ENCODE results near the gene KLHL7. TPM values are rescaled to one million over a fixed set of nuclear protein-coding genes. Genes with fewer than 3 reads are reported as not detected.
"Not testable (repeated sequence)": the region's sequence is repeated elsewhere in the genome, so short reads cannot be mapped to it uniquely, and the experiment has no call there.

KLHL7 gene
- total RNA-seq, 1 donor from 2014 or later: 29.1 TPM

GRCh38 chr7:23106823-23107663 lies 1.5 kb downstream of the KLHL7 start:
- ATAC-seq (no peak), DNase-seq (ENCODE audit: low spot score) (no peak)
- intact Hi-C loops (cut with DNase I): no loop called here

DNA sequence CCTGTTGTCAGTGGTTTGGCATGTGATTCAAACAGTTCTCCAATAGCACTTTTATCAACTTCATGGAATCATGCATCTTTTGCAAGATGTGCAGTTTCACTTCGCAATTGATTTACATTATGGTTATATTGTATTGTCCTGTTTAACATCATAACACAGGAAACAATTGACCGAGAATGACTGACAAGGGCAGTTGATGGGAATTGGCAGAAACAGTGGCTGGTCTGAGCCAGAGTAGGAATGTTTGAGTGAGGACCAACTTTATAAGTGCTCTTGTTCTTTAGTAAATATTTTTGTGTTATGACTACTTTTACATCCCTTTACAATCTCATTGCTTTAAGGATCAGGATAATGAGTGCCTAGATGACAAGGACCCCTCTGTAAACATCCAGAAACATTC lies 2.2 kb downstream of the KLHL7 start:
- ATAC-seq (no peak), DNase-seq (ENCODE audit: low spot score) (no peak)
- intact Hi-C loops (cut with DNase I): no loop called here

- DNase-seq (ENCODE audit: low spot score): no peak
- ATAC-seq: no peak
- intact Hi-C loops (cut with DNase I): no loop called here
These were observed 3.4 kb downstream of the KLHL7 start for GRCh38 chr7:23108995-23109394.

DNA sequence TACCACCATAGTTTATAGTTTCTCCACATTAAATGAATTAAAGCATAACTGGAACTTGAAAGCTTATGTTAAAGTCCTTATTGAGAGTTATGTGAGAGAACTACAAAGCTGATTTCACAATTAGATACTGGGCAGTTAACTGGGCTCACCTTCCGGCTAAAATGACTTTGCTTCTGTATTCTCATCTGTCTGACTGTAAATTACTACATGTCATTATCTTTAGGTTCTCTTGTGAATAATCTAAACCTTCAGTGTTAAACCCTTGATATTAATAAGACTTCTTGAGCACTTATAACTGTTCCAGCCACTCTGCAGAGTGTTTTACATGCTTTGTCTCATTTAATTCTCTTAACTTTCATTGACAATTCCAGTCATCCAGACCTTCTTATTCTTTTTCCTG lies 3.9 kb downstream of the KLHL7 start:
- intact Hi-C loops (cut with DNase I): no loop called here
- DNase-seq (ENCODE audit: low spot score) (no peak), ATAC-seq (no peak)

- intact Hi-C loops (cut with DNase I): no loop called here
- DNase-seq (ENCODE audit: low spot score) (no peak), ATAC-seq (no peak)
These were observed 9.3 kb downstream of the KLHL7 start for GRCh38 chr7:23114896-23115295.

- intact Hi-C loops (cut with DNase I): no loop called here
- no peak for DNase-seq (ENCODE audit: low spot score)
- no peak for ATAC-seq
These were observed 10.4 kb downstream of the KLHL7 start for GRCh38 chr7:23115991-23116390.

- ATAC-seq: no peak
- intact Hi-C loops (cut with DNase I): no loop called here
- no peak for DNase-seq (ENCODE audit: low spot score)
These were observed 12.3 kb downstream of the KLHL7 start for GRCh38 chr7:23117841-23118240.

DNA sequence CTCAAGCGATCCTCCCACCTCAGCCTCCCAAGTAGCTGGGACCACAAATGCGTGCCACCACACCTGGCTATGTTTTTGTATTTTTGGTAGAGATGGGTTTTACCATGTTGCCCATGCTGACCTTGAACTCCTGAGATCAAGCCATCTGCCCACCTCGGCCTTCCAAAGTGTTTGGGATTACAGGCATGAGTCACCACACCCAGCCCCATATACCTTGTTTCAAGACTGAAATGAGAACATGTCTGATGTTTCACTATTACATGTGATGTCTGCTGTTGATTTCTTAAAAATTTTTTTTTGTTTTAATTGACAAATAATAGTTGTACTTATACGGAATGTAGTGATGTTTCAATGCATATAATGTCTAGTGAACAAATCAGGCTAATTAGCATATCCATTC lies 14.5 kb downstream of the KLHL7 start:
- ATAC-seq (no peak), DNase-seq (ENCODE audit: low spot score) (no peak)
- intact Hi-C loops (cut with DNase I): no loop called here

DNA sequence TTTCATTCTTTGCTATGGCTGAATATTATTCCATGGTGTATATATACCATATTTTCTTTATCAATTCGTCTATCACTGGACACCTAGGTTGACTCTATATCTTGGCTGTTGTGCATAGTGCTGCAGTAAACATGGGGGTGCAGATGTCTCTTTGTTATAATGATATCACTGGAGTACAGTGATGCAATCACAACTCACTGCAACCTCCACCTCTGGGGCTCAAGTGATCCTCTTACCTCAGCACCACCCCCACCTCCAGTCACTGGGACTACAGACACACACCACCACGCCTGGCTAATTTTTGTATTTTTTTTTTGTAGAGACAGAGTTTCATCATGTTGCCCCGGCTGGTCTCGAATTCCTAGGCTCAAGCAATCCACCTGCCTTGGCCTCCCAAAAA lies 15.6 kb downstream of the KLHL7 start:
- ATAC-seq: no peak
- intact Hi-C loops (cut with DNase I): no loop called here
- DNase-seq (ENCODE audit: low spot score): no peak

DNA sequence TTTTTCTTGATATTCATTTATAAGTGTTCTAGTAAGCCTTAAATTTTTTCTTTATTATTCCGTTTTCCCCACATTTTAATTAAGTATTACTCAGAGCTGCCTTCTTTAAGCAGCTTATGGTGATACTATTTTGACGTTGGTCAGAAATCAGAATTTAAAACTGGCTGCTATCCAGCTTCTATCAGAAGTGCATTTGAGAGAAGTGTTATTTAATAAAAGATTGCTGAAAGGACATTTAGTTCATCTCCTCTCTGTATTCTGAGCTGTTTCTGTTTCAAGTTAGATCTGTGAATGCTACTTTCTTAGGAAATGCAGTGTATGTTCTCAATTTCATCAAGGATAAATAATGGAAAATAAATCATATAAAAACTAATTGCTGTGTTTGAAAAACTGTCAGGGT lies 17.4 kb downstream of the KLHL7 start:
- ATAC-seq (no peak), DNase-seq (ENCODE audit: low spot score) (no peak)
- intact Hi-C loops (cut with DNase I): no loop called here

DNA sequence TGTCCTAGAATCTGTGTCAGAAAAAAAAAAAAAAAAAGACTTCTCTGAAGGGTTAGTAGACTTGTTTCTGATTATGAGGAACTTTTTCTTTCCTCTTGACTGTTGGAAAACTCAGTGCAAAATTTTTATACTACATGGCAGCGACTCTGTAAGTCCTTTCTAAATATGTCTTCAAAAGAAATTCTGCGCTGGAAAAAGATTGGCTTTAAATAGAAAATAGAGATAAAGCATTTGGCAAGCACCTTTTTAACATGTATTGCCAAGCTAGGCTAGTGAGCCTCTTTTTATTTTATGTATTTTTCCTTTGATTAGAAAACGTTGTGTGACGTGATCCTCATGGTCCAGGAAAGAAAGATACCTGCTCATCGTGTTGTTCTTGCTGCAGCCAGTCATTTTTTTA lies 17.9 kb downstream of the KLHL7 start:
- intact Hi-C loops (cut with DNase I): no loop called here
- ATAC-seq (no peak), DNase-seq (ENCODE audit: low spot score) (no peak)

DNA sequence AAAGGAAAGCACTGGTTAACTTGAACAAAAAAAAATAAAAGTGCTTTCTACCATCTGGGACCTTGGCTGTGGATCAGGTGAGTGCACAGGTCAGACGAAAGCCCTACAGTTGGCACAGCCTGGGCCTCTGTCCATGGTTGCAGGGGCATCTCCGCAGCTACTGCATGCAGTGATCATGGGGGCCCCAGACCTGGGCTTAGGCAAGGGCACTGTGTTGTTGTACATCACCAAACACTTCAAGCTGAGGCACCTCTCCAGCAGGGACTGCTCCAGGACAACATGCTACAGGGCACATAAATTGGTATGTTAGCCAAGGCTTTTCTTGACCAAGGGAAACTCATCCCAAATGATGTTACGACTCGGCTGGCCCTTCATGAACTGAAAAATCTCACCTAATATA lies 23.5 kb downstream of the KLHL7 start:
- intact Hi-C loops (cut with DNase I): no loop called here
- DNase-seq (ENCODE audit: low spot score) (no peak), ATAC-seq (no peak)

DNA sequence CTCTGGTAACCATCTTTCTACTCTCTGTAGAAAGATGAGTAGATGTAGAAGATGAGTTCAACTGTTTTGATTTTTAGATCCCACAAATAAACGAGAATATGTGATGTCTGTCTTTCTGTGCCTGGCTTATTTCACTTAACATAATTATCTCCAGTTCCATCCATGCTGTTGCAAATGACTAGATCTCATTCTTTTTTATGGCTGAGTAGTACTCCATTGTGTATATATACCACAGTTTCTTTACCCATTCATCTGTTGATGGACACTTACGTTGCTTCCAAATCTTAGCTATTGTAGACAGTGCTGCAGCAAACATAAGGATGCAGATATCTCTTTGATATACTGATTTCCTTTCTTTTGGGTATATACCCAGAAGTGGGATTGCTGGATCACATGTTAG lies 26.2 kb downstream of the KLHL7 start:
- intact Hi-C loops (cut with DNase I); ATAC-seq; DNase-seq (ENCODE audit: low spot score): not testable (repeated sequence)

DNA sequence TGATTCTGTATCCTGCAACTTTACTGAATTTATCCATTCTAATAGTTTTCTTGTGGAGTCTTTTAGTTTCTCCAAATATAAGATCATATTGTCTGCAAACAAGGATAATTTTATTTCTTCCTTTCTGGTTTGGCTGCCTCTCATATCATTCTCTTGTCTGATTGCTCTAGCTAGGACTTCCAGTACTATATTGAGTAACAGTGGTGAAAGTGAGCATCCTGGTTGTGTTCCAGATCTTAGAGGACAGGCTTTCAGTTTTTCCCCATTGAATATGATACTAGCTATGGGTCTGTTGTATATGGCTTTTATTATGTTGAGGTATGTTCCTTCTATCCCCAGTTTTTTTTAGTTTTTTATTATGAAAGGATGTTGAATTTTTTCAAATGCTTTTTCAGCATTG lies 28.2 kb downstream of the KLHL7 start:
- no peak for DNase-seq (ENCODE audit: low spot score)
- intact Hi-C loops (cut with DNase I): no loop called here
- no peak for ATAC-seq

DNA sequence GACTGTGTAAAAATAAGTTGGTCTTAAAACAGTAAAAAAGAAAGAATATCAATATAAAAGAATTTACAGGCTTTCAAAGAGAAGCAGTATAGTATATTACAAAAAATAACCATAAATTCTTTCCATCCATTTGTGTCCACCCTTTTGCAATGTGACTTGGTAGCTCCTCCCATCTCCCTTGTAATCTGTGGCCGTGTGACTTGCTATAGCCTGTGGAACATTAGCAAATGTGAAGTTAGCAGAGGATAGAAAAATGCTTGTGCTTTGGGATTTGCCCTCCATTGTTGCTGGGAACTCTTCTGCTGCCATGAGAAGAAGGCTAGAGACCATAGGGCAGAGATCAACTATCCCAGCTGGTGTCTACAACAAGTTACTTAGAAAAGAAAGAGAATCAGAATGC lies 30.2 kb downstream of the KLHL7 start:
- DNase-seq (ENCODE audit: low spot score): no peak
- ATAC-seq: no peak
- intact Hi-C loops (cut with DNase I): no loop called here

GRCh38 chr7:23136216-23136615 lies 30.6 kb downstream of the KLHL7 start:
- intact Hi-C loops (cut with DNase I): no loop called here
- ATAC-seq (no peak), DNase-seq (ENCODE audit: low spot score) (no peak)

- intact Hi-C loops (cut with DNase I): no loop called here
- DNase-seq (ENCODE audit: low spot score): no peak
- ATAC-seq: no peak
These were observed 52.1 kb downstream of the KLHL7 start for GRCh38 chr7:23157679-23158078.

DNA sequence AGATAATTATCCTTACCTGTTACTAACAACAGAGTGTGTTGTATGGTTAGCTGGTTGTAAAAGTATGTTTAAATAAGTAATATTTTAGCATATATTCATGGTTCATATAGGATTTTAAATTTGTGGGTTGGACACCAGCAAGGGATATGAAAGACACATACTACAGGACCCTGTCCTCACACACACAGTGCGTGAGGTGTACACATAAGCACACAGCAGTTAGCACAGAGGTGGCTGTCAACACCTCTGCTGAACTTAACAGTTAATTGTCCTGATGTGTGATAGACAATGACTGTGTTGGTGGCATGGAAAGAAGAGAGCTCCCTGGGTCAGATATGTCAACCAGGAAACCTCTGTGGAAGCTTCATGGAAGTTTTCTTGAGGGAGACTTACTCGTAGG lies 53.0 kb downstream of the KLHL7 start:
- DNase-seq (ENCODE audit: low spot score): no peak
- intact Hi-C loops (cut with DNase I): no loop called here
- no peak for ATAC-seq

- DNase-seq (ENCODE audit: low spot score): no peak
- ATAC-seq: no peak
- intact Hi-C loops (cut with DNase I): no loop called here
These were observed 55.9 kb downstream of the KLHL7 start for GRCh38 chr7:23161482-23161881.

DNA sequence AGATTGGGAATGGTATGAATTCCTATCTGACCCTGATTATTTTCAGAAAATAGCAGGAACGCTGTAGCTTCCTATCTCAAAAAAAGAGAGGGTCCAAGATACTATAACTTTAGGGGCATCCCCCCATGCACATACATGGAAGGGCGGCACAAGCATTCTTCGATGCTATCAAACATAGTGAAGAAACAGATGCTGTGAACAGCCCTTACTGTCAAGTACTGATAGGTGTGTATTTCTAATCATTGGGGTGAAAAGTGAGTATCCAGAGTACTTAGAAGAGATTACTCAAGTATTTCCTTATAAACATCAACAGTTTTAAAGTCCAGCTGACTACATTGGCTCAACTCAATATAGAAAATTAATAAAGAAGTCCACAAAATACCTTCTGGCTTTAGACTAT lies 59.3 kb downstream of the KLHL7 start:
- intact Hi-C loops (cut with DNase I): no loop called here
- DNase-seq (ENCODE audit: low spot score) (no peak), ATAC-seq (no peak)

- intact Hi-C loops (cut with DNase I): no loop called here
- DNase-seq (ENCODE audit: low spot score): no peak
- ATAC-seq: no peak
These were observed 59.7 kb downstream of the KLHL7 start for GRCh38 chr7:23165316-23165715.
